ENCODE results near the gene CHRDL2.

The CHRDL2 gene

DNA sequence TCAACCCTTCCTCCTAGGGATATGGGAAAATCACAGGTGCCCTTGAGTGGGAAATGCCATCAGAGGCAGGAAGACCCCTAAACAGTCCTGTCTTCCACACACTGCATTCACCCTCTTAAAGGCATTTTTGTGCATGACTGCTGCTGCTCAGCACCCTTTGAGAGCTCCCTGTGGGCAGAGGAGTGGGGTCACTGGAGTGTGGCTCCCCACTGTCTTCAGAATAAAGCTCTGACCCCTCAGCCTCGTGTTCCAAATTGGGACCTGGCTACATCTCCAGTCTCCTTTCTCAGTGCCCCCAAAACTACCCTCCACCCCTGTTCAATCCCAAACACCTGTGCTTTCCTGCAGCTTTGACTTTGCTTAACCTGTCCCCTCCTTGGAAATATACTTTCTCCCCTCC lies 46.6 kb downstream of the CHRDL2 start:
- no peak for DNase-seq

GRCh38 chr11:74683941-74684481 lies 47.2 kb downstream of the CHRDL2 start:
- no peak for DNase-seq

GRCh38 chr11:74683279-74683871 lies 47.9 kb downstream of the CHRDL2 start:
- no peak for DNase-seq

DNA sequence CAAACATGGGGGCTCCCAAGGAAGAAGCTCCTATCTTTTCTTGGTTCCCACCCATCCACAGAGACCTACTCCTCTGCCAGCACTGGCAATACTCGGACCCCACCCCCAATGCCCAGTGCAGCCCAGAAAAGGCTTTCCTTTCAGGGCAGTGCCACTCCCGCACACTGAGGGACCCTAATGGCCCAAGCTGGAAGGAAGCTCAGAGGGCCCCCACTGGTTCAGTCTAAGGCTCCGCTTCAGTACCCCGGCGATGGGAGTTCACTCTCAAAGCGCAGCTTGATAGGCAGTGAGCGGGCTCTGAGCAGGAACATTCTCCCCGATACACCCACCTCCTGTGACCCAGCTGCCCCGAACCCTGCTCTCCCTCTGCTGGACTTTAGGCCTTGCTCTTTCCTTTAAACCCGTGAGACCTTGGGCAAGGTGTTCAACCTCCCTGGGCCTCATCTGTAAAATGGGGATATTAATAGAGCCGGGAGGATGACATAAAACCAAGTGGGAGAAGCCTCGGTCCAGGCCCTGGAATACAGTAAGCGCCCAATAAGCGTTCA lies 48.4 kb downstream of the CHRDL2 start:
- no peak for DNase-seq

DNA sequence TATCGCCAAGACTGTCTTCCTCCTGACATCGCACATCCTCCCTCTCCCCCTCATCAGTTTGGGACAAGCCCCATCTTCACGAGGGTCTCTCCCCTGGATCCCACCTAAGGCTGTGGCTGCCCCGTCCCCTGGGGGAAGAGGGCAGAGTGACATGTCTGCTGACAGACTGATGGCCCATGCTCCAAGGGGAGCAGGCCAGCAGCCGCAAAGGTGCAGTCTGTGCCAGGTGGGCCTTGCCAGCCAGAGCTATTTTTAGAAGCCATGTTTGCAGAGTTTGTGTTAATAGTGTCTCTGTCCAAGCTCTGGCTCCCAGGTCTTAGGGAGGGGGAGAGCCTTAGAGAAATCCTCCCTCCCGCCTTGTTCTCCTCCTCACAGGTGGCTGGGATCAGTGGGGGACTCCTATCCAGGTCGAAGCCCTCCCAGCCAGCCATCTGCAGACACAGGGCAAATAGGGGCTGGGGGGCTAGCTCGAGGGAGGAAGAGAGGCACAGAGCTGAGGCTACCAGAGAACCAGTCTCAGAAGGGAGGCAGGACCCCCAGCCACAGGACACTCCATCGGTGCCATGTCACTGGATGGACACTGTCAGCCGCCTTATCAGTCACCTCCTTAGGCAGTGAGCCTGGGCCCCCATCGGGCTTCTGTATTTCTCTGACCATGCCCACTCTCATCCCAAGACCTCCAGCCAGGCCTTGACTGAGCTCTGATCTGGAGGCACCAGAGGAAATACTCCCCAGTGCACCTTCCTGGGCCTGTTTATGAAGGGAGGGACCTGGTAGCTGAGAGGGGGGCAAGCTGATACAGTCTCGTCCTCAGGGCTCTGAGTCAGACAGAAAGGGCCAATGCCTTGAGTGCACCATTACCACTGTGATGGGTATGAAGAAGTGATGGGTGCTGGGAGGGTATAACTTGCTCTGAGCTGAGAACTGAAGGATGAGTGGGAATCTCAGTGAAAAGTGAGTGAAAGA lies 49.3 kb downstream of the CHRDL2 start:
- DNase-seq: no peak

- DNase-seq: no peak
Observed at GRCh38 chr11:74680703-74681531, 50.3 kb downstream of the CHRDL2 start.

DNA sequence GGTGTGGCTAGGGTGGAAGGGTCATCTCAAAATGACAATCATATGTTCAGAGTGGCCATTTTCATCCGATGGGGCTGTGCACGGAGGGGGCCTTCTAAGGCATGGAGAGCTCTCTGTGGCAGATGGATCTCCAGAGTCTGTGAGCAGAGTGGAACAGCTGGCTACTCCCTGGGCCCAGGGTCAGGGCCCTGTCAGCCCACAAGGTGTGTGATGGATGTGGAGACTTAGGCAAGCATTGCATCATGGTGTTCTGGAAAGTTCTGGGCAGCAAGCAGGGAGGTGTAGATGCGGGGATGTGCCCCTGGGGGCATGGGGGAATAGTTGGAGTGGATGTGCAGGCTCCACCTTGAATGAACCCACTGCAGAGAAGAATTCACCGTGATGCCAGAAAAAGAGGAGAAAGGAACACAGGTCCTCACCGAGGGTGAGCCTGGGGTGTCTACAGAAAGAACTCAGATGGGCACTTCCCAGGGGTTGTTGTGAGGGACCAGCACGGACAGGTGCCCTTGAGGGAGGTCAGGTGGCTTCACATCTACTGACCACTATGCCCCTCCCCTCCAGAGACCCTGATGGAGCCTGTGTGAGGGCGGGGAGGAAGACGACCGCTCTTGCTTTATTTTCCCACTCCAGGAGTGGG lies 51.1 kb downstream of the CHRDL2 start:
- DNase-seq: no peak

- DNase-seq: no peak
Observed at GRCh38 chr11:74679513-74679865, 51.7 kb downstream of the CHRDL2 start.

DNA sequence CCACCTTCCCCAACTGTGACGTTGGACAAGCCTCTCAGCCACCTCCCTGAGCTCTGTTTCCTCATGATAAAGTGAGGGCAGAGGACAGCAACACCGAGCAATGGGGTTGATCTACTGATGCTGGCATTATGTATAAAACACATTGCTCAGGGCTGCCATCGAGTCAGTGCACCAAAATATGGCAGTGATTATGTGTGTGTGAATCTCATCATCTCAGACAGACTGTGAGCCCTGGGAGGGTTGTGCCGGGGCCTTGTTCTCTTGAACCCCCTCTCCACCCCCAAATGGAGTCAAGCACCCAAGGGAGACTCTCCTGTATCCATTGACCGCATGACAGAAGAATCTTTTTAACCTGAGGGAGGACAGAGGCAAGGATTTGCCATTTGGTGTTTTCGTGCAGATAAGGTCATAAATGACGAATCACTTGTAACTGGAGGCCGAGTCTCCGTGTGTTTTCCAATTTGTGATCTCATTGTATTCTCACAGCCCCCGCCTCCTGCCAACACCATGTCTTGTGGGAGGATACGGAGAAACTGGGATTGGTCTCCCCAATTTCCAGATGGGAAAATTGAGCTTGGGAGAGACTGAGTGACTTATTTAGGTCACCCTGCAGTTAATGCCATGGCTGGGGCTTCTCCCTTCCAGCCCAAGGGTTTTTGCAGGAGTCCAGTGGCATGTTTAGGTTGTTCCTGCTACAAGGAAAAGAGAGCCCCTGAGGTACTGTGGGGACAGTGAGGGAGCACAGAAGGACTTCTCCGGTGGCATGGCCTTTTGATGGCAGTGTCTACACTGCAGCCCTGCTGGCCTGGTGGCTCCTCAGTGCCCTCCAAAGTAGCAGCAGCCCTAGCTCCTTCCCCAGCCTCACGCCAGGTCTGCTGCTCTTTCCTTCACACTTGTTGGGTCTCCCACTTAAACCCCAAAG lies 52.4 kb downstream of the CHRDL2 start:
- DNase-seq: no peak

DNA sequence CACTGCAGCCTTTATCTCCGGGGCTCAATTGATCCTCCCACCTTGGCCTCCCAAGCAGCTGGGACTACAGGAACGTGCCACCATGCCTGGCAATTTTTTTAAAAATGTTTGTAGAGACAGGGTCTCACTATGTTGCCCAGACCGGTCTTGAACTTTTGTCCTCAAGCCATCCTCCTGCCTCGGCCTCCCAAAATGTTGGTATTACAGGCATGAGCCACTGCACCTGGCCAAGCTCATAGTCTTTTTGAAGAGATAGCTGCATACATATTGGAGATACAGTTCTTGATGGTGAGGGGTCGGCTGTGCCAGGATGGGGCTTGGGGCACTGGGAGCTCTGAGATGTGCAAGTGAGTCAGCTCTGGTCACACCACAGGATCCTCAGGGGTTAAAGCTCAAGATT lies 53.2 kb downstream of the CHRDL2 start:
- no peak for DNase-seq

DNA sequence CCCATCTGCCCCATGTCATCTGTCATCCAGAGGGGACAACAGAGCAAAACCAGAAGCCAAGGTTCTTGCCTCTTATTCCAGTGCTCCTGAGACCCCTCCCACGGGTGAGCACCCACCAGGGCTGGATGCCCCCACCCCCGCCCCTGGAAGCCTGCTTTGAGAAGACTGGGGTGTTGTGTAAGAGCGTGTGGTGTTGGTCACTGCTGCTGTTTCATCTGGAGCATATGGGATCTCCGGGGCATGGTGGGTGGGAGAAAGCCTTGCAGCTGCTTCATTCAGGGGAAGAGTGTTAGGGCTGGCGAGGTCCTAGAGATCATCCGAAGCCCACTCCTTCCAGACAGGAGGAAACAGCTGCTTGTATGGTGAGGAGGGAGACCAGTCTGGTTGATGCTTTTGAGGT lies 54.1 kb downstream of the CHRDL2 start:
- no peak for DNase-seq

DNA sequence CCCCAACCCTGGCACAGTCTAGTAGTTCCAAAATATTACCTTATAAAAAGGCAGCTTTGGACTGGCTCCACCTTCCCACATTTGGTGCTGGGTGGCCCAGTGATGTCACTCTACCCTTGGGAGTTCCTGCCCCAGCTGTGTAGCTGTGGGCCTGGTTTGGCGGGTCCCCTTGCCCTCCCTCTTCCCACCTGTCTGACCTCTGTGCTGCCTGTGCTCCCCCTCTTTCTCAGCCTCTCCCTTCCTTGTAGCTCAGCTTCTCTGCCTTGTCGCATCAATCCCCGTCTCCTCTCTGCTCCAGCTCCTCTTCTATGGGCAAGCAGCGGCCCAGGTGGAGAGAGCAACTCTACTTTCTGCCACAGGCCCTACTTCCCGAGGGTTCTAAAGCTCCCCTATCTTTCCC lies 54.6 kb downstream of the CHRDL2 start:
- DNase-seq: no peak

GRCh38 chr11:74675761-74676160 lies 55.5 kb downstream of the CHRDL2 start:
- DNase-seq: no peak

- no peak for DNase-seq
Observed at GRCh38 chr11:74673693-74674360, 57.4 kb downstream of the CHRDL2 start.

GRCh38 chr11:74672956-74673692 lies 58.1 kb downstream of the CHRDL2 start:
- no peak for DNase-seq

DNA sequence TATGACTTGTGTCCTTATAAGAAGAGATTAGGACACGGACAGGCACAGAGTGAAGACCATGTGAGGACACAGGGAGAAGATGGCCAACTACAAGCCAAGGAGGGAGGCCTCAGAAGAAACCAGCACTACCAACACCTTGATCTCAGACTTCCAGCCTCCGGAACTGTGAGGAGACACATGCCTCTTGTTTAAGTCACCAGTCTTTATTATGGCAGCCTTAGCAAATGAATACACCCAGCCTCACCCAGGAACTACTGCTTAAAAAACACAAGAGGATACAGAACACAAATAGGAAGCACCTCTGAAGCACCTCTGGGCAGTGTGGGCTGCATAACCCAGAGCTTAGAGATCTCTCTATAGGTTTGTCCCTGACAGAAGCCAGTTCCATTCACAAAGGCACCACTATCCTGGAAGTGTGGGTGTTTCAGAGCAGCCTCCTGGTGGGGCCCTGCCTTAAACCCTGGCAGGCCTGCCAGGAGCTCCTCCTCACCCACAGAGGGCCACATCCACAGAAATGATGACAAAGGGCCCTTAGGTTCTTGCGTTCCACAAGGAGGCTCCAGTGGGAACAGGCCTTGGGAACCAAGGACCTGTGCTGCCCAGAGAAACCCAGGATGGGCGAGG lies 58.8 kb downstream of the CHRDL2 start:
- DNase-seq: no peak

DNA sequence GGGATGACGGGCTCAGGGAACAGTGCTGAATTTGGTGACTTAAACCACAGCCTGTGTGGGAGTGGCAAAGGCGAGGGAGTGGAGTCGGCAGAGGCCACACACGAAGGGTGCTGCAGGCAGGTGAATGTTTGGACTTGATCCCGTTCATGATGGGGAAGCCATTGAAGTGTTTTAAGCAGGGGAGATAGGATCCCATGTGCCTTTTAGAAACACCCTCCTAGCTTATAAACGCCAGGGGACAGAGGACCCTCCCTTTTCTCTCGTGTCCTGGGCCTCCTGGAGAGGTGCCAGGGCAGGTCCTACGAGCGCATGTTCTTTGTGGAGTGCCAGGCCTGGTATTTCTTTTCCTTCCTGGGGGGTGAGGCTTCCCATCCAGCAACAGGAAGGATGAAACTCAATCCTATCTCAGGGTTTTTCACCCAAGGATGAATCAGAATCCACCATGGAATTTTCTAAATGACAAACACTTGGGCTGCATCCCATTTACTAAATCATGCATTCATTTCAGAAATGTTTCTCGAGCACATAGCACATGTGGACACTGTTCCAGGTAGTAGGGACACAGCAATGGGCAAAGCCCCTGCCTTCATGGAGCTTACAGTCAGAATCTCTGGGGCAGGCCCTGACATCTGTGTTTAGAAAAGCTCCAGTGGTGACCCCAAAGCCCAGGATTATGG lies 59.6 kb downstream of the CHRDL2 start:
- no peak for DNase-seq

- no peak for DNase-seq
Observed at GRCh38 chr11:74670171-74670570, 61.1 kb downstream of the CHRDL2 start.

All from NCI-H748 treated with DMSO at 0.1 percent for 48 hours (cell line).